ENCODE measurements around the gene IL4I1.

Gene IL4I1

DNA sequence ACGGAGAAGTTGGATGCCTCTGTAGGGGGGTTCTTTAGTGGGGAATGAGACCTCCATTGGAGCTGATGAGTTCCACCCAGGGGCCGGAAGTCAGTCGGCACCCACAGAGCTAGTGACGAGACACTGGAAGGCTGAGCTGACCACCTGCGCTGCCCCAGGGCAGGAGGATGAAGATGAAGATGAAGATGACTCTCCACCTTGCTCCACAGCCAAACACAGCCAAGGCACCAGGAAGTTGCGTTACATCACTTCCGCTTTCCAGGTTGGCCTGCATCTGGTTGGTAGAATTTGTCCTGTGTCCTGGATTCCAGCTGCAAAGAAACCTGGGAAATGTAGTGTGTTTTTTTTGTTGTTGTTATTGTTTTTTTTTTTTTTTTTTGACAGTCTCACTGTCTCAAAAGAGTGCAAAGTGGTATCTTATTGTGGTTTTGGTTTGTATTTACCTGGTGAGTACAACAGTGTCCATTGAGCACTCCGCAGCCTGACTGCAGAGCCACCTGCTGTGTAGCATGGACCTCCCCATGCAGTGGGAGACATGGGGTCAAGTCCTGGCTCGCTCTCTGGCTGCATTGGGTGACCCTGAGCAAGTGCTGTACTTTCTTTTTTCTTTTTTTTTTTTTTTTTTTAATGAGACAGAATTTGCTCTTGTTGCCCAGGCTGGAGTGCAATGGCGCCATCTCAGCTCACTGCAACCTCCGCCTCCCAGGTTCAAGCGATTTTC is 17.3 kb downstream of the IL4I1 start:
- no peak for DNase-seq (ENCODE audit: low read depth, low spot score)

DNA sequence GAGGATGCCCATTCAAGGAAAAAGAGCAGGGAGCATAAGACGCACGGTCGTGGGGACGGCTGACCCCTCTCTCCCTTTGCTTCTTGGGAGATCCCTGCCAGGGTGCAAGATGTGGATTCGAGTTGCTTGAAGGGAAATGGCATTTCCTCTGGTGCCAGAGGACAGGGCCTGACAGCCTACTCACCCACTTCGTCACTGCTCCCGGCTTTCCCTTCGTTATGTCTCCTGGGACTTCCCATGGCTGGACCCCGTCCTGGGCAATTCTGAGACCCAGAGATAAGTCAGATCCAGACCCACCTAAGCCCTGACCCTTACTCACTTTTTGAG is 18.0 kb downstream of the IL4I1 start:
- DNase-seq (ENCODE audit: low read depth, low spot score), result no peak

DNA sequence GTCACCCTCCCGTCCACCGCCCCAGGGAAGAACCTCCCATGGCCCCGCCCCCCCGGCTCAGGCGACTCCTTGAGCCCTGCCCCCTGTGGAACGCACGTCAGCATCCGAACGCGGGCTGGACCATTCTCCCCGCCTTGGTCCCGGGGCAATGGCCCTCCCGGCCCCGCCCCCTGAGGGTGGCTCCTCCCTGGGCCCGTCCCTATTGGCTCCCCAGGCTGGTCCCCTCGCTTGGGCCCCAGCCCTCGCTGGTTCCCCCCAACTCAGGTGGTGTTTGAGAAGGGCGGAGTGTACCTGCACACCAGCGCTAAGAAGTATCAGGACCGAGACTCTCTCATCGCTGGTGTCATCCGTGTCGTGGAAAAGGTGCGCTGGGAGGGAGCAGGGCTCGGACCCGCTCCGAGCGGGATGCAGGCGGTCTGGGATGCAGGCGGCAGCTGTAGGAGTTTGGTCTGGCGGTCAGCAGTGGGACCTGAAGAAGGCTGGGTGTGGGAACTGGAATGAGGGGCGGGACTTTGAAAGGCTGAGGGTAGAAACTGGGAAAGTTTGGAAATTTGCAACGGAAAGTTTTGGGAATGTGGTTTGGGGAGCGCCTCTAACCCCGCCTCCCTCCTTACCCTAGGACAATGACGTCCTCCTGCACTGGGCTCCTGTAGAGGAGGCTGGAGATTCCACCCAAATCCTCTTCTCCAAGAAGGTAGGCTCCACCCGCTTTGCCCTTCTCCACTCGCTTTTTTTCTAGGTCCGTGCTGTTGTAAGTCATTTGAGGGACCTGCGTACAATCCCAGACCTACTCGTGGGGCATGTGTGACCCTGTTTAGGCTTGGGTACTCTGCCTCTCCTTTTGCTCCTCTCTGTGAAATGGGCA is 18.6 kb downstream of the IL4I1 start:
- DNase-seq (ENCODE audit: low read depth, low spot score), result peak; percentile 93

DNA sequence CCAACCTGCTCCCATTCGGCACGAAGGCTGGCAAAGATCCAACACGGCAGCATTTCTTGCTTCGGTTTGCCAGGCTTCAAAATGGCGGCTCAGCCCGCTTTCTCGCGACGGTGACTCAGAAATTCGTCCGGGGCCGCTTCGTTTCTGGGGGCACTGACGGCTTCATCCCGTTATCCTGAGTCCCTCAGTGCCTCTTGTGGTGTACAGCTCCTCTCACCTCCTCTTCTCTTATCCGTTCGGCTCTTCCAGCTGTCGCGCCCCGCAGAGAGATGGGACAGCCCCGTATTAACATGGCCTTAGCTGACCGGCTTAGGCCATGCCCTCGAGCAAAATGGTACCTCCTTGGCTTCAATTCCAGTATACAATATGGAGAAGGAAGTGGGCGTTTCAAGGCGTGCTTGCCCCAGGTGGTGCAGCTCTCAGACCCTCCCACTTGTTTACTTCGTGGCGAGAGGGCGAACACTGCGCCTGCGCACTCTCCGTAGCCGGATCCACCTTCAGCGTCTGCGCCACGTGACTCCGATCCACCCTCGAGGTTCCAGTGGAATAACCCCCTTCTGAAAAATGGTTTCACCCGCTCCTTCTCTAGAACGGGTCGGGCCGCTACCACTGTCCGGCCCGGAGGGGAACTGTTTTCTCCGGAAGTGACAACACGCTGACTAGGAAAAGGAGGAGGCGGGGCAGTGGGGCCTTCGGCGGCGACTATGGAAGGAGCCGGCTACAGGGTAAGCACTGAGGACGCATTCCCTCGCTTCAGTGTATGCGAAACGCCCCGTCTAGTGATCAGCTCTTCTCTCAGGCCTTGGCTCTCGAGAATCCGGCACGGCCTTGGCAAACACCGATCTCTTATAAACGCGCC is 19.4 kb downstream of the IL4I1 start, which contains the start of the genes AKT1S1 and TBC1D17:
TSS of gene AKT1S1 (minus strand) at position 336 of the 859 bp plus-strand sequence. CDS start 4,060 bp downstream, outside the sequence.
TSS of gene TBC1D17 (plus strand) at position 683 of the 859 bp plus-strand sequence. CDS start at position 705, 22 bp downstream.
- peak; percentile 99 for DNase-seq (ENCODE audit: low read depth, low spot score)

DNA sequence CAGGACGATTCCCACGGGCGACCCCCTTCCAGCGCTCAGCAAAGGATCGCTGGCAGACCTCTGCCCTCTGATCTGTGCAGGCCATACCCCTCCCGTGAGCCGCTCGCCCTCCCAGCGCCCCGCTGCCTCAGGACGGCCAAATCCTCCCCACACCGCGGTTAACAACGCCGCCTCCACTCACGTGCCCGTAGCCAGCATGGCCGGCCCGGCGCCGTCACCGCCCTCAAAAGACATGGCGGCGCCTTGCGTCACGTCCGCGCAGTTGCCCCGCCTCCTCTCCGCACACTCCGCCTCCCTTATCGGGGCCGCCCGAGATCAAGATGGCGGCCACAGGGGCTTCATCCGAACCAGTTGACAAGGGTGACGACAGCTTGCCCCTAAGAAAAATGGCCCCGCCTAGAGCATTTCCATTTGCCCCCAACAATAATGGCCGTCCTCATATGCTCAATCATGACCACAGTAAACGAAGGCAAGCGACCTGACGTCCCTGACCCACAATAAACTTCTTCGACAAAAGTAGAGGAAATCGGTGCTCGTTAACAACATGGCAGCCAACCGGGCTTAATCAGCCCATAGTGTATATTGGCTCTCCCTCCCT is 20.2 kb downstream of the IL4I1 start:
- peak; percentile 98 for DNase-seq (ENCODE audit: low read depth, low spot score)

DNA sequence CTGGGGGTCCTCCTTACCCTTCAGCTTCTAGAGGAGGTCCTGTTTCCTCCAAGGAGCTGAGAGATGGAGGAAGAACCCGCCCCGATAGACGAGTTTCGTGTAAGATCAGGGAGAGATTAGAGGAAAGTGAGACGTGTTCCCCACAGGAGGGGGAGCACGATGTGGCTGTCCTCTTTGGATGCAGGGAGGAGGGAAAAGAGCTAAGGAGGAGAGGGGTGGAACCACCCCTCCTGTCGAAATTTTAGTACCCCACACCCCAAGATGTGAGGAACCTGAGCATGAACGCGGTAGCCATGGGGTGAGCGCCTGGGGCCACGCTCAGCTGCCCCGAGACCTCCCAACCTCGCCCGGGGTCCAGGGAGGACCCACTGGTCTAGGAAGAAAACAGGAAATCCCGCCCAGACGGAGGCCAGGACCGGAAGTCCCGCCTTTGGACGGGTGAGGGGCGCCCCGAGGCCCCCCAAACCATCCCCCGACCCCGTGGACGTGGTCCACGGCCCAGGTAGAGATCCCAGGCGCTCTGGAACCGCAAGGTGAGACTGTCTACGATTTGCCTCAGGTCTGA is 20.7 kb downstream of the IL4I1 start:
- no peak for DNase-seq (ENCODE audit: low read depth, low spot score)

DNA sequence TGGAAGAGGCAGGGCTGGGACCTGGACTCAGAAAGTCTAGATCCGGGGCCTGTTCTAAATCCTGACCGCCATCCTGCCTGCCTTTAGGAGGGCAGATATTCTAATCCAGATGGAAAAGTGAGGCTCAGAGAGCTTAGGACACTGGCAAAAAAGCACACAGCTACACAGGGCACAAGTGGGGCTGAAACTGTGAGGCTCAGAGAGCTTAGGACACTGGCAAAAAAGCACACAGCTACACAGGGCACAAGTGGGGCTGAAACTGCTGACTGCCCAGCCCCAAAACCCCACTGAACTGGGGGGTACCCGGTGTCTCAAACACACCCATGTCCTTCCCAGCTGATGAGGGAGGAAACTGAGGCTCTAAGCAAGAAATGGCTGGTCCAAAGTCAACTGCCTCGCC is 21.5 kb downstream of the IL4I1 start:
- no peak for DNase-seq (ENCODE audit: low read depth, low spot score)

DNA sequence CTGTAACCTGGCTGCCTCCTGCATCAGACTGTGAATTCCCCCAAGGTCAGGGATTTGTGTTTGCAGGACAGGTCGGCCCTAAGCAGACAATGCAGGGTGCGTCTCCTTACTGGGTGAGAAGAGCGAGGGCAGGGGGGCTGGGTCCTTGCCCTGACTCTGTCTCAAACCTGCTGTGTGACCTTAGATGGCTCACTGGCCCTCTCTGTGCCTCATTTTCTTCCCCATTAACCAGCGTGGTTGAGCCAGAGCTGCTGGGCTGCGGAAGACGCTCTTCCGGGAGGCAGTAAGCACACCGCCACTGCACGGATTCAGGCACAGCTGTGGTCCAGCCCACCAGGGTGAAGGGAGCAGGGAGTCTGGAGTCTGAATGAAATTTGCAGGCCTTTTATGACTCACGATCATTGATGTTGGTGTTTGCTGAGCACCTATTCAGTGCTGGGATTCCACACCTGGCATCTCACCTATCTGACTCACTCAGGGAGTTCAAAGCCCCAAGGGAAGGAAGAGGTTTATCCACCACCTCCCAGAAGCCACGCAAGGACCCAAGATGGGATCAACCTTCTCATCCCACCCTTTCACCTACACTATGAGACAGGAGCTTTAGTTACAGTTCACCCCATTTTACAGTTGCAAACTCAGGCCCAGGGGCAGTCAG is 22.1 kb downstream of the IL4I1 start:
- DNase-seq (ENCODE audit: low read depth, low spot score), result no peak

DNA sequence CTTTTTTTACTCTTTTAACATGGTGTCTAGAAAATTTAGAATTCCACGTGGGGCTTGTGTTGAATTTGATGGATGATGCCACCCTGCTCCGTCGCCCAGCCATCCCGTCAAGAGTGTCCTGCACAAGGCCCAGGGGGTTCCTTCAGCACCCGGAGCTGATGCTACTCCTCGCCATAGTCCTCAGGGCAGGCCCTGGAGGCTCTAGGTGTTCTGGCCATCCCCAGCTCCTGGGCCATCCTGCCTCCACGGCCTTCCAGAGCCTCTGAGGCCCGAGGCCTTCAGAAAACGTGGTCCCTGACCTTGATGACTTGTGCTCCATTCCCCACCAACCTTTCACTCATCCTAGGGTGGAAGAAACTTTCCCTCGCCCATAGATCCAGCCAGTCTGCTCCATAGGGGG is 22.9 kb downstream of the IL4I1 start:
- no peak for DNase-seq (ENCODE audit: low read depth, low spot score)

DNA sequence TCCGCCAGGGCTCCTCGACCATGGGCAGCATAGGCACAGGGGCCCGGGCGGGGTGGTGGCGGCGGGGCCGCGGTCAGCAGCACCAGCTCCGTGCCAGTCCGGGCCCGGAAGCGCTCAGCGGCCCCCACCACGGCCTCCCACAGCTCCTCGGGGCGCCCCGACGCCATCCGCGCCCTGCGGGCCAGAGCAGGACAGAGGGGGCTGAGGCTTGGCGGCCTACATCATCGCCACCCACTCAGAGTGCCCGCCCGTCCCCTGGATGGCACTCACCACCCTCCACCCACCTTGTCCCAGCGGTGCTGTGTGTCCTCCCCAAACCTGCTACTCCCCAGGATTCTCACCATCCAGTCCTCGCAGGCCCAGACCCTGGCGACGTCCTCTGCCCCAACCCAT is 23.6 kb downstream of the IL4I1 start:
- DNase-seq (ENCODE audit: low read depth, low spot score), result no peak

DNA sequence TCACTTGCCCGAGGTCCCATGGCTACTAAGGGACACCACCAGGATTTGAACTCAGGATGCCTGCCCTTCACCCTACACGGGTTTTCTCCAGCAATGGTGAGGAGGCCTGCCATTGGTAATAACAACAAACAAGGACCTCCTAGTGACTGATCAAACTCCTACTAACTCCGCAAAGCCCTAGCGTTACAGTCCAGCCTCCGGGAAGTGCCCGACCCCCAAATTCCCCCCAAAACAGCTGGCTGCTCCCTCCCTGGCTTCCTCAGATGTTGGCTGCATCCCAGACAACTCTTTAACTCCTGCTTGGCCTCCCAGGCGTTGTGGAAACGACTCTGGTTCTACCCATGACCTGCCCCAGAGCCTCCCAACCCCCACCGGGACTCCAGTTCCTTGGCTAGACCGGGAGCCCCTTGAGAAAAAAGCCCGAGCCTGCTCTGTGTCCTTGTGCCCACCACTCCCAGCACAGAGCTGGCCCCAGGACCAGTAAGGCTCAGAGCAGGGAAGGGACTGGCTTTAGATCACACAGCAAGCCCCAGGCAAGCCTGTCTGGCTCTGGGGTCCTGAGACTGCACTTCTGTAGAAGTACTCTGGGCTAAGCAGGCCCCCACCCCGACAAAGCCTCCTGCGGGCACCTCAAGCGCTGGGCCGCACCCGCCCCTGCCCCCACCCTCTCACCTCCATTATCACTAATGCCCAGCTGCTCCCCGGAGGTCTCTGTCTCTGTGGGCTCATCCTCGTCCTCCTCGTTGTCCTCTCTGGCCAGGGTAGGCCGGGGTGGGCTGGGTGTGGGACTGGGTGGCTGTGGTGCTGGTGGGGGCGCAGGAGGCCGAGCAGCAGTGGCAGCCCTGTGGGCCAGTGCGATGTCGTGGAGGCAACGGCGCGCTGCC is 24.2 kb downstream of the IL4I1 start:
- no peak for DNase-seq (ENCODE audit: low read depth, low spot score)

DNA sequence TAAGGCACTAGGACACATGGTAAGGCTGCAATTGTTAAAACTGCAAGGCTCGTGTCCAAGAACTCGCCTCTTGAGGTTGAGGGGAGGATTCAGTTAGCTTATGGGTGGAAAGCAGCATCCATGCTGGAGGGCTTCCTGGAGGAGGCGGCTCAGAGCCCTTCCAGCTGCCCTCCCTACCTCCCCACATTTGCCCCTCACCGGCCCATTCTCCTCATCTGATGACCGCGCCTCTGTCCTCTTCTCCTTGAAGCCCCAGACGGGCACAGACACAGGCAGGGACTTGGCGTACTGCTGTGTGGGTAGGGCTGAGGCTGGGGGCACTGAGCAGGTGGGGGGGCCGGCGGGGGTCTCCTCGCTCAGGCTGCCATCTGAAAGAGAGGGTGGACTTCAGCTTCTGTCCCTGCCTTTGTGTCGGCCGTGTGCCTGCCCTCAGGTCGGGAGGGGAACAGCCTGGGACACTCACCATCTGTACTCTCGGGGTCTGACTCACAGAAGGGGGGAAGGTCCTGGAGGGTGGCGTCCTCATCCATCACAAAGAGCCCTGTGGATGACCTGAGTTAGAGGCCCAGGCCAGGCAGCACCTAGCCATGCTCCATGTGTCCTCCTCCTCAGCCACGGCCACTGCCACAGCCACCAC is 25.2 kb downstream of the IL4I1 start:
- DNase-seq (ENCODE audit: low read depth, low spot score), result no peak

DNA sequence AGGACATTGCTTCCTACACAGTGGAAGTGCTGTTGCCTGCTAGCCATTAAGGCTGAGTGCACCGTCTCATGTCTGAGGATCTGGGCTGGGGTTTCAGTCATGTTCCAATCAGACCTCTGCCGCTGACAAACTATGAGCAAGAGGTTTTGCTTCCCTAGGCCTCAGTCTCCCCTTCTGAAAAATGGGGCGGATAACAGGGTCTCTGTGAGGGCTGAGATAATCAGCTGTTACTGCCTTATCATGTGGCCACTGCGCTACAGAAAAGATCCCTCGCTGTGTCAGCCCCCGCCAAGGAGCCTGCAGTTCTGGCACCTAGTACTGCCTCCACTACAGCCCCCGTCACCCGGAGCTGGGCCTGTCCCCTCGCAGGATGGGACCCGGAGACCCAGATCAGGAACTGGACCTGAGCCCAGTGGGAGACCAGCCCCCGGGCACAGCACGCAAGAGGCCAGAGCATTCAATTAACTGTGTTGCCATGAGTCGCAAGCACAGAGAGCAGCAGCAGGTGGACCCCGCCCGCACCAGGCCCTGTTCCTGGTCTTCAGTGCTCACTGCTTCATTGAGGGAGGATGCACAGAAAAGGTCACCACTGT is 26.3 kb downstream of the IL4I1 start:
- no peak for DNase-seq (ENCODE audit: low read depth, low spot score)

DNA sequence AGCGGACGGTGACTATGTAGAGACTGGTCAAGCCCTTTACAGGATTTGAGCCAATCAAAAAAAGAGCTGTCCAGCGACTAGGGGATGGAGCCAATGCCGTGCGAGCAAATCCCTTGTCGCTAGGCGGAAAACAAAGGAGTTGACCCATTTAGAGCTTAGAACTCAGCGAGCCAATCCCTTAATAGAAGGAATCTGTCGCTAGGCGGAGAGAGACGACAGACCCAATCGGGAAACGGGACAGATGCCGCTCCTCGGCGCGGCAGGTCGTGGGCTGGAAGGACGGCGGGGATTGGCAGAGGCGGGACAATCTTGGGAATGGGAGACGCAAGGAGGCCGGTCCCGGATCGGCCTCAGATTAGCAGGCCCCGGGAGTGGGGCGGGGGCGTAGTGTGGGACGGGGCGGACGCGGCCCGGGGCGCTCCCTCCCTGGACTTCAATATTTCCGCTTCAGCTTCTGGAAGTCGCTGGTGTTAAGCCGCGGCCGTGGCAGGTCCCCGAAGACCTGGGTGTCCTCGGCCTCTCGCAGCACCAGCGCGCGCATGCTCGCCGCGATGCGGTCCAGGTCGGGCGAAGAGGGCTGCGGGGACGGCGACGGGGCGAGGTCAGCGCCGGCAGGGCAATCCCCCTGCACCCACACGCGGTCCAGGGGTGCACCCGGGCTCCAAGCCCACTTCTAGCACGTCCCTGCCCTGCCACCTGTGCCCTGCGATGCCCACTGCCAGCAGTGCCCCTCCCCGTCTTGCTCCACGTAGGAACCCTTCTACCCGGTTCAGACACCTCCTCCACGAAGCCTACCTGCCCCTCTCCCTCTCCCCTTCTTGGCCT is 27.0 kb downstream of the IL4I1 start:
- peak; percentile 99 for DNase-seq (ENCODE audit: low read depth, low spot score)

DNA sequence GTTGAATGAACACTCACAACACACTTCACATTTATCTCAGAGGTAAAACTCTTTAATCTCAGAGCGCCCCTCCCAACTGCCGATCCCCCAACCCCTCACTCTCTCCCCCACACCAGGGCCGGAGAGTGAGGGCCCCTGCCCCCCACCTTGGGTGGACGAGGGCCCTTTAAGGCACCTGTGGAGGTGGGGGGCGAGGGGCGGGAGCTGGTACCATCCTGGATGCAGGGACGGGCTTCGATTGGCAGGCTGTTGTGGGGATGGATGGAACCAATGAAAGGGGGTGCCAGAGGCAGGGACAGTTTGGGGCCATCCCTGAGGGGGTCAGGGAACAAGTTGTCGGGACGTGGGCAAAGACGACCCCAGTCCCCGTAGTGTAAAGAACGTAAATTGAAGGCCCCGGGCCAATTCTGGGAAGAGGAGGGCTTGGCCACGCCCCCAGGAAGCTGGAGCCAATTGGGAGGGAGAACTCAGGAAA is 27.6 kb downstream of the IL4I1 start:
- DNase-seq (ENCODE audit: low read depth, low spot score), result no peak

DNA sequence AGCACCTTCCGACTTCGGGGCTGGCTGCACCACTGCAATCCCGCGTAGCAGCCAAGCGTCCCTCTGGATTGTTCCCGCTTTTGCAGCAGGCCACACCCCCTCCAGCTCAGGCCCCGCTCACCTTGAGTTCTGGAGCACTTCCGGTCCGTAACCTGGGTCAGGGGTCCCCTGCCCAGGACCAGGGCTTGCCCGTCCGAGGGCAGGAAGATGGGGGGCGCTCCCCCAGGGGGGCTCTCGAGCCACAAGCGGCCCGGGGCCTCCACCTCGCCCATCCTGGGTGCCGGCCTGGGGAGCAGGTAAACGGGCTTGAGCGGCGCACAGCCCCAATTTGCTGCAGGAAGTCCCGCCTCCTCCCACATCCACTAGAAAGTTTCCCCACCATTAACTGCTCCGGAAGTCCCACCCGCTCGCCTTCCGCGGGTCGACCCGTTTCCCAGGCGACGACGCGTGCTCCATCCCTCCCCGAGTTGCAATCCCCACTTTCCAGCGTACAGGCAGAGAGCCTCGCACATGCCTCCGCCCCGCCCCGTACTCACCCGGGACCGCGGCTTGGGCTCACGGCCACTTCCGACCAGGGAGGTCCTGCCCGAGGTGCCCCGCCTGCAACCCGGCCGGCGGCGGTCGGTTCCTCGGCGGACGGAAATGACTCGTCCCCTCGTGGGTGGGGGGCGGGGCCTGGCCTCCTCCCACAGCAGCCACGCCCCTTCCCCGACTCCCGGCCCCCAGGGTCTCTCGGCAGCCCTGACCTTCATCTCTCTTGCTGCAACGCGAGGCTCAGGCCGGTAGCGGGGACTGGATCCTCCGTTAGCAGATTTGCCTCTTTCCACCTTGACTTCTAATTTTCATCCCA is 29.5 kb downstream of the IL4I1 start, which contains the start of gene PNKP:
TSS of gene PNKP (minus strand) at position 644 of the 850 bp plus-strand sequence. CDS start at position 272, 372 bp downstream.
- no peak for DNase-seq (ENCODE audit: low read depth, low spot score)

DNA sequence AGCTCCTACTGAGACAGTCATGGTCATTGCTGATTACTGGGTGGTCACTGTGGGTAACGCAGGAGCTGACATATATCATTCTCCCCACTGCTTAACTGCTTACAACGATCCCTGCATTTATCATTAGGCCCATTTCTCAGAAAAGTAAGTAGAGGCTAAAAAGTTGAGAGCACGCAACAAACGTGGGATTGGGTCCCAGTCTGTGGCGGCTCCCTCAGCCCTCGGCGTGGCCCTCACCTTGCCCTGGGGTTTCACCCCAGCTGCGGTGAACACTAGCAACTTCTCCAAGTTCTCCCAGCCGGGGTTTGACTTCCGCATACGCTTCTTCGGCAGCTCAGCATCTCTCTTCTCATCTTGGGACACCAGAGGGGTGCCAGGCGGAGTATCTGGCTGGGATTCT is 31.8 kb downstream of the IL4I1 start:
- no peak for DNase-seq (ENCODE audit: low read depth, low spot score)

Data from smooth muscle cell of the brain vasculature (primary cell).